ENCODE measurements around the gene SH2D4B. TPM values are rescaled to one million over a fixed set of nuclear protein-coding genes. Genes with fewer than 3 reads are reported as not detected.

SH2D4B gene
- total RNA-seq, 1 experiment from 2014 or later: 0.07 TPM

DNA sequence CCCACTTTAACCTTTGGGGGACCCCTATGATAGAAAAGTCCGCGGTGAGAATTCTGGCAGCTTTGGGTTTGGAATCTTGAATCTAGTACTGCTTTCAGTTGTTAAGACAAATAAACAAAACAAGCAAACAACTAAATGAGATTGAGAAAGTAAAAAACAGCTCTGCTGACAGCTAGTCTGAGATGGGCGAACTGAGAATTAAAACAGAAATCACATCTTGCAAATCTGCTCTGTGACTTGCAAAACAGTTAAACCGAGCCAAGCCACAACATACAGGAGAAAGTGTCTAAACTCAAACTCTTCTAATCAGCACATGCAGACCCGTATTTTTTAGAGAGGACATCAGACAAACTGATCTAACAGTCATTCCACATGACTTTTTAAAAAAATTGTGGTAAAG lies 110.4 kb downstream of the SH2D4B start:
- TF ChIP-seq, protein P1, sequence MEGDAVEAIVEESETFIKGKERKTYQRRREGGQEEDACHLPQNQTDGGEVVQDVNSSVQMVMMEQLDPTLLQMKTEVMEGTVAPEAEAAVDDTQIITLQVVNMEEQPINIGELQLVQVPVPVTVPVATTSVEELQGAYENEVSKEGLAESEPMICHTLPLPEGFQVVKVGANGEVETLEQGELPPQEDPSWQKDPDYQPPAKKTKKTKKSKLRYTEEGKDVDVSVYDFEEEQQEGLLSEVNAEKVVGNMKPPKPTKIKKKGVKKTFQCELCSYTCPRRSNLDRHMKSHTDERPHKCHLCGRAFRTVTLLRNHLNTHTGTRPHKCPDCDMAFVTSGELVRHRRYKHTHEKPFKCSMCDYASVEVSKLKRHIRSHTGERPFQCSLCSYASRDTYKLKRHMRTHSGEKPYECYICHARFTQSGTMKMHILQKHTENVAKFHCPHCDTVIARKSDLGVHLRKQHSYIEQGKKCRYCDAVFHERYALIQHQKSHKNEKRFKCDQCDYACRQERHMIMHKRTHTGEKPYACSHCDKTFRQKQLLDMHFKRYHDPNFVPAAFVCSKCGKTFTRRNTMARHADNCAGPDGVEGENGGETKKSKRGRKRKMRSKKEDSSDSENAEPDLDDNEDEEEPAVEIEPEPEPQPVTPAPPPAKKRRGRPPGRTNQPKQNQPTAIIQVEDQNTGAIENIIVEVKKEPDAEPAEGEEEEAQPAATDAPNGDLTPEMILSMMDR (conservative IDR thresholded peaks at IDR 0.05): no peak

More for the DNA sequence above, 110.4 kb downstream of the SH2D4B start:
- Histone ChIP-seq H2BK15ac (ENCODE audit: low read depth, low read length) (no peak overlapping the region), H3K79me2 (ENCODE audit: insufficient read depth, low read length) (no peaks in the 10 kb centered on the region), H4K8ac (replicated peaks; ENCODE audit: insufficient read length, low read depth, low read length) (no peak overlapping the region), H3K23ac (ENCODE audit: insufficient read length, low read depth, low read length) (no peak overlapping the region), H3T11ph (ENCODE audit: low read length) (no peak overlapping the region), H2BK5ac (ENCODE audit: insufficient read length, low read length) (no peak overlapping the region), H3K18ac (ENCODE audit: insufficient read length, low read depth, low read length) (no peak overlapping the region), H2BK120ac (ENCODE audit: low read depth, low read length, poor library complexity, severe bottlenecking) (no peak overlapping the region), H4K91ac (ENCODE audit: insufficient read length, low read depth, low read length) (no peak overlapping the region), H2BK12ac (ENCODE audit: insufficient read length, low read depth, low read length) (no peak overlapping the region), H3K9me3 (ENCODE audit: control insufficient read depth, low read depth, low read length) (no peaks in the 10 kb centered on the region), H3K4ac (ENCODE audit: low read depth, low read length) (no peak overlapping the region), H3K23me2 (ENCODE audit: insufficient read length, low read depth, low read length, poor library complexity, severe bottlenecking) (no peaks in the 10 kb centered on the region), H3K79me1 (ENCODE audit: insufficient read depth, low read depth, low read length, poor library complexity, severe bottlenecking) (no peaks in the 10 kb centered on the region), H3K27ac (ENCODE audit: insufficient read length, low read depth, low read length) (no peak overlapping the region), H3K9ac (ENCODE audit: extremely low read depth, insufficient read length, low read length) (no peak overlapping the region), H2BK20ac (ENCODE audit: low read depth, low read length, poor library complexity, severe bottlenecking) (no peak overlapping the region), H2AFZ (ENCODE audit: low read length) (no peak overlapping the region), H3K4me2 (ENCODE audit: insufficient read depth, insufficient read length, low read length) (no peak overlapping the region), H4K20me1 (ENCODE audit: control insufficient read depth, insufficient read depth, insufficient read length) (no peaks in the 10 kb centered on the region), H3K27me3 (ENCODE audit: insufficient read depth, low read length) (no peaks in the 10 kb centered on the region), H4K5ac (ENCODE audit: insufficient read length, low read depth, low read length) (no peak overlapping the region), H3K14ac (ENCODE audit: insufficient read depth, low read length) (no peak overlapping the region), H2AK5ac (ENCODE audit: insufficient read length, low read length) (no peak overlapping the region), H3K56ac (ENCODE audit: insufficient read length, low read depth, low read length) (no peak overlapping the region), H3K4me1 (ENCODE audit: insufficient read depth, low read length) (no peaks in the 10 kb centered on the region)
- Mint-ChIP-seq H3K27ac (no peak overlapping the region), H3K4me3 (no peak overlapping the region), H3K27me3 (ENCODE audit: low read depth) (peaks cover 2% of the 10 kb centered on the region; the same call in 1 of the 2 replicates), H3K4me1 (no peaks in the 10 kb centered on the region), H3K36me3 (ENCODE audit: insufficient read depth in 1 of 3, low read depth in 3 of 3) (no peaks in the 10 kb centered on the region), H3K9me3 (no peaks in the 10 kb centered on the region; a peak in 1 of 5 replicates)
- no peak for DNase-seq
- no CpG with 5 or more reads among the region's 5 CpGs for WGBS (ENCODE audit: extremely low coverage, insufficient read length, low lambda C conversion rate)
